Inferior parietal cortex (tissue), 1 donor: Measurements from ENCODE around the gene ZDHHC24.
"Not testable (repeated sequence)": the region's sequence is repeated elsewhere in the genome, so short reads cannot be mapped to it uniquely, and the experiment has no call there.

ENCODE experiments used
- DNase-seq: peaks from one replicate; pipeline ENCODE4 v3.0.0-alpha.2; 2016; ENCODE audit errors: extremely low spot score

ZDHHC24 gene

GRCh38 chr11:66544952-66545351, 896 bp downstream of the ZDHHC24 start:
- DNase-seq, result not testable (repeated sequence)

GRCh38 chr11:66543263-66544107, 2.4 kb downstream of the ZDHHC24 start:
- DNase-seq, result no peak

GRCh38 chr11:66542362-66542761, 3.5 kb downstream of the ZDHHC24 start:
- no peak for DNase-seq

GRCh38 chr11:66541892-66542291, 4.0 kb downstream of the ZDHHC24 start:
- no peak for DNase-seq

GRCh38 chr11:66540598-66540997, 5.2 kb downstream of the ZDHHC24 start:
- not testable (repeated sequence) for DNase-seq

GRCh38 chr11:66539870-66540213, 6.0 kb downstream of the ZDHHC24 start:
- no peak for DNase-seq

- no peak for DNase-seq
Observed at GRCh38 chr11:66539170-66539869, 6.5 kb downstream of the ZDHHC24 start.

GRCh38 chr11:66532784-66533183, 13.1 kb downstream of the ZDHHC24 start:
- DNase-seq, result no peak

GRCh38 chr11:66531841-66532240, 14.0 kb downstream of the ZDHHC24 start:
- DNase-seq, result no peak

GRCh38 chr11:66530927-66531709, 14.7 kb downstream of the ZDHHC24 start:
- DNase-seq, result no peak

- no peak for DNase-seq
Observed at GRCh38 chr11:66529655-66530054, 16.2 kb downstream of the ZDHHC24 start.

- no peak for DNase-seq
Observed at GRCh38 chr11:66529069-66529468, 16.8 kb downstream of the ZDHHC24 start.

GRCh38 chr11:66524304-66525040, 21.4 kb downstream of the ZDHHC24 start:
- DNase-seq, result no peak

- no peak for DNase-seq
Observed at GRCh38 chr11:66523611-66524010, 22.2 kb downstream of the ZDHHC24 start.

- DNase-seq, result no peak
Observed at GRCh38 chr11:66510990-66511339, 34.9 kb downstream of the ZDHHC24 start.

GRCh38 chr11:66510271-66510989, 35.4 kb downstream of the ZDHHC24 start, which contains the start of gene BBS1:
TSS of gene BBS1 (plus strand) at chr11:66510635. CDS start at chr11:66510660, 25 bp downstream.
- DNase-seq, result peak; percentile 81

GRCh38 chr11:66509131-66509561, 36.7 kb downstream of the ZDHHC24 start:
- DNase-seq, result no peak

GRCh38 chr11:66505276-66505816, 40.5 kb downstream of the ZDHHC24 start:
- DNase-seq, result no peak

- no peak for DNase-seq
Observed at GRCh38 chr11:66498506-66498905, 47.3 kb downstream of the ZDHHC24 start.

GRCh38 chr11:66497206-66497605, 48.6 kb downstream of the ZDHHC24 start:
- DNase-seq, result no peak

GRCh38 chr11:66495401-66495854, 50.4 kb downstream of the ZDHHC24 start:
- DNase-seq, result no peak
